NCI-H2107 (cell line): ENCODE measurements around the gene MUC20.
"Not testable (repeated sequence)": the region's sequence is repeated elsewhere in the genome, so short reads cannot be mapped to it uniquely, and the experiment has no call there.

Experiments used
- DNase-seq: peaks from one replicate; lab custom pipeline; 2025; lab: John Stamatoyannopoulos, UW

The MUC20 gene, protein sequence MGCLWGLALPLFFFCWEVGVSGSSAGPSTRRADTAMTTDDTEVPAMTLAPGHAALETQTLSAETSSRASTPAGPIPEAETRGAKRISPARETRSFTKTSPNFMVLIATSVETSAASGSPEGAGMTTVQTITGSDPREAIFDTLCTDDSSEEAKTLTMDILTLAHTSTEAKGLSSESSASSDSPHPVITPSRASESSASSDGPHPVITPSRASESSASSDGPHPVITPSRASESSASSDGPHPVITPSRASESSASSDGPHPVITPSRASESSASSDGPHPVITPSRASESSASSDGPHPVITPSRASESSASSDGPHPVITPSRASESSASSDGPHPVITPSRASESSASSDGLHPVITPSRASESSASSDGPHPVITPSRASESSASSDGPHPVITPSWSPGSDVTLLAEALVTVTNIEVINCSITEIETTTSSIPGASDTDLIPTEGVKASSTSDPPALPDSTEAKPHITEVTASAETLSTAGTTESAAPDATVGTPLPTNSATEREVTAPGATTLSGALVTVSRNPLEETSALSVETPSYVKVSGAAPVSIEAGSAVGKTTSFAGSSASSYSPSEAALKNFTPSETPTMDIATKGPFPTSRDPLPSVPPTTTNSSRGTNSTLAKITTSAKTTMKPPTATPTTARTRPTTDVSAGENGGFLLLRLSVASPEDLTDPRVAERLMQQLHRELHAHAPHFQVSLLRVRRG

DNA sequence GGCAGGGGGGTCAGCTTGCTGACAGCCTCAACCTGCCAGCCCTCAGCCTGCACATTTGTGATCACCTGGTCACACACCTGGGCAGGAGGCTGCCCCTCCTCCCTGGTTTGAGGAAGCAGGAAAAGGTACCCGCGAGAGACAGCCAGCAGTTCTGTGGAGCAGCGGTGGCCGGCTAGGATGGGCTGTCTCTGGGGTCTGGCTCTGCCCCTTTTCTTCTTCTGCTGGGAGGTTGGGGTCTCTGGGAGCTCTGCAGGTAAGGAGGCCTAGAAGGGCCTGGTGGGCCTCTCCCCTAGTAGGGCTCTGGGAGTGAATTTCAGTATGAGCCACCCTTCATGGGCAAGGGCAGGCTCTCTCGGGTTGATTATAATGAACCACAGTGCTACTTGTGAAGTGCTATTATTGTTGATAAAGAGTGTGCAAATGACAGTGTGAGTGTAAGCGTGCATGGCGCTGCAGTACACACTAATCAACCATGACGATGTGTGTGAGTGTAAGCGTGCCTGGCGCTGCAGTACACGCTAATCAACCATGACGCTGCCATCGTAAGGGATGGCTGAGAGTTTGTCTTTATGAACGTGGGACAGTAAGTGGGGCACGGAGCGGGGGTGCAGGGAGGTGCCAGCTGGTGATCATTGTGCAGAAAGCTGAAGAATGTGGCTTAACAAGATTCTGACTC lies at the start of gene MUC20:
Gene MUC20, plus strand, starts transcription at position 148 of the 676 bp plus-strand sequence. Its CDS starts 30 bp downstream, at position 178.
- DNase-seq, result not testable (repeated sequence)

DNA sequence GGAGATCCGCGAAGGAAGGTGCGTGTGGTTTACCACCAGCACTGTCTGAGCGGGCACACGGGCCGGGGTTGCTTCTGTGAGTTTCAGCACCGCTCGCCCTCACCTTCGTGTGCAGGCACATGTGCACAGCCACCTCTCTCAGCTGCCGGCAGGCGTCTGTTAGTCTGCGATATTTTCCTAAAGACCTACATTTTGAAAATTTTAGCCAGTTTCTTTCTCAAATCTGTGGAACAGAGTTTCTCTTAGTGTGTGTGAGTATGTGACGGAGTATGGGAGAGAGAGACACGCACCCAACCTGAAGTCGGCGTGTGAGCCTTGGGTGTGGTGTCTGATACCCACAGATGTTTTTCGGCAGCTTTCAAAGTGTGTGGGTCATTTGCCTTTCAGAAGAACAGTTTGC lies 49.5 kb upstream of the MUC20 start:
- DNase-seq, result not testable (repeated sequence)

DNA sequence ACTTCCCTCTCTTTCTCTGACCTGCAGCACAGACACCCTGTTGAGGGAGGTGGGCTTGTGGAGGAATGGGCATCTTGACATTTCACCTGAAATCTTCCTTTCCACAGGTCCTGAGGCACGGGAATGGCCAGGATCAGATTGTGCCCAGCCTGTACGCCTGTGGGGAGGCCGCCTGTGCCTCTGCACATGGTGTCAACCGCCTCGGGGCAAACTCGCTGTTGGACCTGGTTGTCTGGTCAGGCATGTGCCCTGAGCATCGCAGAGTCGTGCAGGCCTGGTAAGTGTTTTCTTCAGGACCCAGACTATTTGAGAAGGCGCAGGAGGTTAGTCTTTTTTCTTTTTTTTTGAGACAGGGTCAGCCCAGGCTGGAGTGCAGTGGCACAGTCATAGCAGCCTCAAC lies 47.1 kb upstream of the MUC20 start:
- DNase-seq, result not testable (repeated sequence)

GRCh38 chr3:195678391-195679015 lies 42.3 kb upstream of the MUC20 start:
- DNase-seq, result not testable (repeated sequence)

GRCh38 chr3:195680690-195681089 lies 40.1 kb upstream of the MUC20 start:
- not testable (repeated sequence) for DNase-seq

DNA sequence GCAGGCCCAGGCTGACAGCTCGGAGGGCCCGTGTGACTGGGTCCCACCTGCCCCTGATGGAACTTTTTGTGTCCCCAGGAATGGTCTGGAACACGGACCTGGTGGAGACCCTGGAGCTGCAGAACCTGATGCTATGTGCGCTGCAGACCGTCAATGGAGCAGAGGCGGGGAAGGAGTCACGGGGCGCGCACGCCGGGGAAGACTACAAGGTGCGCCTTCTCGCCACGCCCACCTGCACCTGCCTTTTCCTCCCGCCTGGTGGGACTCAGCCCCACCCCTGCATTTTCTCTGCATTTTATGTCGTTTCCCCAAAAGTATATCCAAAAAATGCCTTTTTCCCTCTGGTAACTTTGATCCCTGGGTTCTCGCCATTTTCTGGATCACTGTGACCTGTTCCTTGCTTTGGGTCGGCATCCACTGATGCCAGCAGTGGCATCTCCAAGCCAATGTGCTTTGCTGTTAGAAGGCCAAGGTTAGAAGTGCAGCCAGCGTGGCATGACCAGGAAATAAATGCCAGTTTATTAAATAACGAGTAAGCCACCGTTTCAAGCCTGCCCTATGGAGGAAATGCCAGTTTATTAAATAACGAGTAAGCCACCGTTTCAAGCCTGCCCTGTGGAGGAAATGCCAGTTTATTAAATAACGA lies 39.2 kb upstream of the MUC20 start:
- not testable (repeated sequence) for DNase-seq

DNA sequence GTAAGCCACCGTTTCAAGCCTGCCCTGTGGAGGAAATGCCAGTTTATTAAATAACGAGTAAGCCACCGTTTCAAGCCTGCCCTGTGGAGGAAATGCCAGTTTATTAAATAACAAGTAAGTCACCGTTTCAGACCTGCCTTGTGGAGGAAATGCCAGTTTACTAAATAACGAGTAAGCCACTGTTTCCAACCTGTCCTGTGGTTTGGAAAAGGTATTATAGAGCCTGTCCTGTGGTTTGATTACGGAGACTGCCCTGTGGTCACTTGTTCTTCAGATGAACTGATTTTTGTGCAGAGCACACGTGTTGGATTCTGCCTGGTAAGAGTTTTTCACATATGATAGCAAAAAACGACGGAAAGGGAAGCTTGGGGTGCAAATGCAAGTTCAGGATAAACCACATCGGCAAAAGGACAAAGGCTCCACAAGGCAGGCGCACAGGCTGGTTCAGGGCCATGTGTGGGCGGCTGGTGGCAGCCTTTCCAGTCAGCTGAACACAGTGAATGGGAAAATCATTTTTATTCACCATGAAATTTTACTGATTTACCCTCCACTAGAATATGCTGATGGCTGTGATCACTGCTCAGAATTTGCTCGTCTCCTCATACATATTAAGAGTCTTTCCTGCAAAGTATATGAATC lies 38.6 kb upstream of the MUC20 start:
- not testable (repeated sequence) for DNase-seq

DNA sequence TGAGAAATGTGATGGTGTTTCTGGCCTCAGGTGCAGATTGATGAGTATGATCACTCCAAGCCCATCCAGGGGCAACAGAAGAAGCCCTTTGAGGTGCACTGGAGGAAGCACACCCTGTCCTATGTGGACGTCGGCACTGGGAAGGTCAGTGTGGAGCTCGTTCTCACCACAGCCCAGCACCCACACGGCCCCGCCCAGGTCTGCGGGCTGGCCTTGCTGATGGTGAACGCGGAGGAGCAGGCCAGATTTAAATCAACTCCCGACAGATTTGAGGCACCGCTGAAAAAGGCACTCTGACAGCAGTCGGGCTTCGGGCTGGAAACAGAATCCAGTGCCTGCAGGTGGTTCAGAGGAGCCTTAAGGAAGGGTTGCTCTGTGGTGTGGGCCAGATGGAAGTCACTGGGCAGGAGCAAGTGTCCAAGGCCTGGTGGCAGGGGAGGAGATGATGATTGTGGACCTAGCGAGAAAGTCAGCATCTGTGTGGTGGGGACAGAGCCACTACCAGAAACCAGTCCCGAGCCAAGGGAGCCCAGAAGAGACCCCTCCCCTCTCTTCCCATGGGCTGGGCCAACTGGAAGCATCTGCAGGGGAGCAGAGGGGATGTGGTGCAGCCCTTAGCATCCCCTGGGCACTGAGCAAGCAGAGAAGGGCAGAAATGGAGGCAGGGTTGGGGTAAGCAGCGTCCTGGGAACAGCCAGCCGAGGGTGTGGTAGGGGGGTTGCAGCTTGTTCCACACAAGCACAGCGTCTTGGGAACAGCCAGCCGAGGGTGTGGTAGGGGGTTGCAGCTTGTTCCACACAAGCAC lies 36.9 kb upstream of the MUC20 start:
- DNase-seq, result not testable (repeated sequence)

- not testable (repeated sequence) for DNase-seq
Measured at GRCh38 chr3:195684527-195685257, 36.1 kb upstream of the MUC20 start.

GRCh38 chr3:195686537-195687208 lies 34.1 kb upstream of the MUC20 start:
- DNase-seq, result not testable (repeated sequence)

DNA sequence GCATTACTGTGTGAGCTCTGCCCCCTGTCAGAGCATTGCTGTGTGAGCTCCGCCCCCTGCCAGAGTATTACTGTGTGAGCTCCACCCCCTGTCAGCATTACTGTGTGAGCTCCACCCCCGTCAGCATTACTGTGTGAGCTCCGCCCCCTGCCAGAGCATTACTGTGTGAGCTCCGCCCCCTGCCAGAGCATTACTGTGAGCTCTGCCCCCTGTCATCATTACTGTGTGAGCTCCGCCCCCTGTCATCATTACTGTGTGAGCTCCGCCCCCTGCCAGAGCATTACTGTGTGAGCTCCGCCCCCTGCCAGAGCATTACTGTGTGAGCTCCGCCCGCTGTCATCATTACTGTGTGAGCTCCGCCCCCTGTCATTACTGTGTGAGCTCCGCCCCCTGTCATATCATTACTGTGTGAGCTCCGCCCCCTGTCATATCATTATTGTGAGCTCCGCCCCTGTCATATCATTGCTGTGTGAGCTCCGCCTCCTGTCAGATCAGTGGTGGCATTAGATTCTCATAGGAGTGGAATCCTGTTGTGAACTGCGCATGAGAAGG lies 33.5 kb upstream of the MUC20 start:
- DNase-seq, result not testable (repeated sequence)

GRCh38 chr3:195688471-195689183 lies 32.2 kb upstream of the MUC20 start:
- not testable (repeated sequence) for DNase-seq

DNA sequence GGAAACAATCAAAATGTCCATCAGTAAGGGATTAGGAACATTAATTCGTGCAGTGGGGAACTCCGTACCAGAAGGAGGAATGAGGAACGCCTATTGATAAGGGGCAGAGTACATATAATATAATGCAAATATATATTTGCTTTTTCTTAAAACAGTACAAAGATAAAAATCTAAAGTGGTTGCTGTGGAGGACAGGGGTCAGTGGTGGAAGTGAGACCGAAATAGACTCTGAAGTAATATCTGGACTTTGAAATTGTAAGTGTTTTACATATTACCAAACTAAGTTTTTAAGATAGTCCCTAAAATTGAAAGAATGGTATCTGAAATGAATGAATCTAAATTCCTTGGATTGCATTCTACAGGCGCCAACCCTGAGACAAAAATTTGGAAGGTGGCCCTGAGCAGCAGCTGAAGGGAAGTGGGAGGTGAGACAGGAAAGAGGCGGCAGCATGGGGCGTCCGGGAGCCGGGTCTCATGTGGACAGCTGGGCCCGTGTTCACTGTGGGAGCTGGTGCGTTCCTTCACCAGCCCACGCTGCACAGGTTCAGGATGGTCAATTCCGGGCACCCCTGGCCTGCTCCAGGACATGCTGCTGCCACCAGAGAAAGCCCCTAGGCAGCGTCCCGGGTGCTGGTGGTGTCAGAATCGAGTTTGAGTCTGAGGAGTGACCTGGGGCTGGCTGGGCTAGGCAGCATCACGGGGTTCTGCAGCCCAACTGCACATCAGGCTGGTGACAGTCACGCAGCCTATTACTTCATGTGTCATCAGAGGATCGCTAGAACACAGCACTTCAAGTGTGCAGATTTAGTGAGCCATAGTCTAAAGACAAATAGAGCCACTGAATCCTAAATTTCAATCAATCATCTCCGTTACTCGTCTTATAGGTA lies 31.4 kb upstream of the MUC20 start:
- DNase-seq, result not testable (repeated sequence)

- no peak for DNase-seq
Measured at GRCh38 chr3:195690951-195691350, 29.8 kb upstream of the MUC20 start.

GRCh38 chr3:195691596-195692353 lies 29.0 kb upstream of the MUC20 start:
- DNase-seq, result not testable (repeated sequence)

- DNase-seq, result no peak
Measured at GRCh38 chr3:195692354-195692685, 28.5 kb upstream of the MUC20 start.
